H1 (cell line): Measurements from ENCODE around the gene HHIP. TPM values are rescaled to one million over a fixed set of nuclear protein-coding genes. Genes with fewer than 3 reads are reported as not detected.

Experiments used
- CHD7 ChIP-seq: fragments of 300-600 bp; sonication (generic); IDR thresholded peaks from 2 replicates; pipeline ENCODE4 v1.7.1; 2012; ENCODE audit warnings: low read length, moderate library complexity, mild to moderate bottlenecking, inconsistent platforms; ENCODE audit not compliant: insufficient replicate concordance
- EGR1 ChIP-seq: IDR thresholded peaks from 2 replicates; pipeline ENCODE4 v1.6.1; 2011; ENCODE audit warnings: low read depth, low read length, borderline replicate concordance
- JUND ChIP-seq: IDR thresholded peaks from 2 replicates; pipeline ENCODE4 v1.6.1; 2011; ENCODE audit warnings: mild to moderate bottlenecking, improper control_type of control experiment, low read length
- POLR2A ChIP-seq, 2 experiments: IDR thresholded peaks; 1 replicate in 1 of 2; 2 replicates in 1 of 2; pipeline ENCODE4 v1.6.1; 2011; ENCODE audit warnings: low read depth in 2 of 2, low read length in 2 of 2, mild to moderate bottlenecking in 2 of 2; ENCODE audit errors: control extremely low read depth in 1 of 2
- SP2 ChIP-seq: IDR thresholded peaks from 2 replicates; pipeline ENCODE4 v1.6.1; 2012; ENCODE audit warnings: mild to moderate bottlenecking, low read length, inconsistent platforms
- TCF12 ChIP-seq: IDR thresholded peaks from 2 replicates; pipeline ENCODE4 v1.6.1; 2011; ENCODE audit warnings: low read depth, mild to moderate bottlenecking, low read length
- polyA plus RNA-seq, 7 experiments: library from polyadenylated mRNA; depleted of rRNA in 3 of 7; stranded (reverse) in 5 of 7; unstranded in 2 of 7; fragments of >200 nt in 5 of 7; fragments of 200-250 nt in 2 of 7; gene quantifications; 1 replicate in 5 of 7; 2 replicates in 1 of 7; 4 replicates in 1 of 7; pipeline versions ENCODE4 v1.2.1 to v1.2.3, GENCODE V29; 2011 to 2013; ENCODE audit warnings: missing spikeins in 2 of 7, mixed read lengths in 2 of 7
- total RNA-seq: library from RNA; stranded (reverse); fragmentation: NEBNext Ultra II Directional; extraction: Animal tissue kit (Norgen Biotek cat#: 25700); gene quantifications from 2 replicates; pipeline ENCODE4 v1.2.1, GENCODE V29; 2021

Gene HHIP
- total and polyA plus RNA-seq, 2 of the 8 experiments (the other 6 are each of a cell fraction or from before 2014, with no cell fraction given), result 0.05 to 1.3 TPM

GRCh38 chr4:144666539-144667175, 20.7 kb downstream of the HHIP start (continued):
- no peak for TF ChIP-seq JUND
- TF ChIP-seq CHD7, result no peak
- TF ChIP-seq POLR2A (IDR thresholded peaks at IDR 0.05; ENCODE audit: control extremely low read depth in 1 of 2, low read depth in 2 of 2, low read length in 2 of 2), result no peak
- TF ChIP-seq SP2, result no peak
- TF ChIP-seq TCF12, result no peak
- no peak for TF ChIP-seq EGR1
